GM18517 (cell line): ENCODE data around the gene IKZF5.

Experiments
- ATAC-seq: cut with Tn5 transposase; IDR thresholded peaks from one replicate; pipeline ENCODE4 v1.9.1; 2021; ENCODE audit warnings: mild to moderate bottlenecking, moderate library complexity; ENCODE audit not compliant: unreplicated experiment

IKZF5 gene

DNA sequence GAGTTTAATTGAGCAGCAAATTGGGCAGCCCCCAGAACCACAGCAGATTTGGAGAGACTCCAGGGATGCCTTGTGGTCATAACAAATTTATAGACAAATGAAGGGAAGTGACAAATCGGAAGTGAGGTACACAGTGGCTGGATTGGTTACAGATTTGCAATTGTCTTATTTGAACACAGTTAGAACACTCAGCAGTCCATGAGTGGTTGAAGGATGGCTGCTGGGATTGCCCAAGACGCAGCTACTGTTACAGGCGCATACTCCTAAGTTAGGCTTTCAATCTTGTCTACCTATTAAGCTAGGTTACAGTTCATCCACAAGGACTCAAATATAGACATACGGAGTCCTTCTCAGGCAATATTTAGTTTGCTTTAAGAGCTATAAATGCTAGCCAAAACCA is 7.6 kb upstream of the IKZF5 start:
- ATAC-seq, result no peak

GRCh38 chr10:123014772-123015171 is 6.2 kb upstream of the IKZF5 start:
- ATAC-seq, result no peak

DNA sequence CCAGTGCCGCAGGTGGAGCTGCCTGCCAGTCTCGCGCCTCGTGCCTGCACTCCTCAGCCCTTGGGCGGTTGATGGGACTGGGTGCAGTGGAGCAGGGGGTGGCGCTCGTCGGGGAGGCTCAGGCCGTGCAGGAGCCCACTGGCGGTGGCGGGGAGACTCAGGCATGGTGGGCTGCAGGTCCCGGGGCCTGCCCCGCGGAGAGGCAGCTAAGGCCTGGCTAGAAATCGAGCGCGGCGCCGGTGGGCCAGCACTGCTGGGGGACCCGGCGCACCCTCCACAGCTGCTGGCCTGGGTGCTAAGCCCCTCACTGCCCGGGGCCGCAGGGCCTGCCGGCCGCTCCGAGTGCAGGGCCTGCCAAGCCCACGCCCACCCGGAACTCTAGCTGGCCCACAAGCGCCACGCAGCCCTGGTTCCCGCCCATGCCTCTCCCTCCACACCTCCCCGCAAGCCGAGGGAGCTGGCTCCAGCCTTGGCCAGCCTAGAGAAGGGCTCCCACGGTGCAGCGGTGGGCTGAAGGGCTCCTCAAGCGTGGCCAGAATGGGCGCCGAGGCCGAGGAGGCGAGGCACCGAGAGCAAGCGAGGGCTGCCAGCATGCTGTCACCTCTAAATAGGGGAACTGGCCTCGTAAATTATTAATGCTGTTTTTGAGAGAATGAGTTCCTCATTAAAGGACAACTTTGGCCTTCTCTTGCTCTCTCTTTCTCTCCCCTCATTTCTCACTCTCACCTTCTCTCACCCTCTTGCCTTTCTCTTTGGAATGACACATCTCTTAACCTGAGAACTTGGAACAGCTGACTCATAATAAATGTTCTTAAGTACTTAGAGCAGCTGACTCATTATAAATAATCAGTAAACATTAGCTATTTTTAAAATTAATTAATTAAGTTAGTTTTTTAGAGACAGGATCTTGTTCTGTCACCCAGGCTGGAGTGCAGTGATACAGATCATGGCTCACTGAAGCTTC is 5.1 kb upstream of the IKZF5 start:
- no peak for ATAC-seq

- ATAC-seq, result no peak
Measured at GRCh38 chr10:123011987-123012386, 3.4 kb upstream of the IKZF5 start.

DNA sequence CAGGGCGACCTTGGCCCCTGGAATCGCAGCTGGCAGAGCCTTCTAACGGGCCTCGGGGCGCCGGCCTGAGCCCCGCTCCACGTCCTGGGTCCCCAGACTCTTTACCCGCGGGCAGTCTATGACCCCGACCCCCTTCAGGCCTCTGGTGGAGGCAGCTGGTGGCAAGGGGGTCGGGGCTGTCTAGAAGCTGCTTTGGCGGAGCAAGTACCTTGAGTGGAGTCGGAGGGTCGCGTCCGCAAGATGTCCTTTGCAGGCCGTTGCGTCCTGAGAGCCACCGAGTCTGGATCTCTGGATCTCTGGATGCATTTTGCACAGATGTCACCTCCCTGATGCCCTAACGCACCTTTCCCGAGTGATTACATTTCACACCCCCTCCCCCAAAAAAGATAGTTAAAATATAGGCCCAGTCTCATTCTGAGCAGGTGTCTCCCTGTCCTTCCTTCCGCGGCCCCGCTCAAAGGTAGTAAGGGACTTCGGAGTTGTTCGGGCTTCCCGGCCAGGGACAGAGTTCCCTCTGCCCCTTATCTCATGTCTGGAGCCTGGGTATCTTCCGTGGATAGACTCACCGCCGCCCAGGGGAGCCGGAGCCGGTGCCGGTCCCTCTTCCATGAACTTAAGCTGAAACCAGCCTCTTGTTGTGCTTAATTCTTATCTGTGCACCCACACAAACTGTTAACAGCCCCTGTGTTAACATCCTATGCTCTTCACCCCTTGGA is 668 bp upstream of the IKZF5 start:
- ATAC-seq, result peak; percentile 38

DNA sequence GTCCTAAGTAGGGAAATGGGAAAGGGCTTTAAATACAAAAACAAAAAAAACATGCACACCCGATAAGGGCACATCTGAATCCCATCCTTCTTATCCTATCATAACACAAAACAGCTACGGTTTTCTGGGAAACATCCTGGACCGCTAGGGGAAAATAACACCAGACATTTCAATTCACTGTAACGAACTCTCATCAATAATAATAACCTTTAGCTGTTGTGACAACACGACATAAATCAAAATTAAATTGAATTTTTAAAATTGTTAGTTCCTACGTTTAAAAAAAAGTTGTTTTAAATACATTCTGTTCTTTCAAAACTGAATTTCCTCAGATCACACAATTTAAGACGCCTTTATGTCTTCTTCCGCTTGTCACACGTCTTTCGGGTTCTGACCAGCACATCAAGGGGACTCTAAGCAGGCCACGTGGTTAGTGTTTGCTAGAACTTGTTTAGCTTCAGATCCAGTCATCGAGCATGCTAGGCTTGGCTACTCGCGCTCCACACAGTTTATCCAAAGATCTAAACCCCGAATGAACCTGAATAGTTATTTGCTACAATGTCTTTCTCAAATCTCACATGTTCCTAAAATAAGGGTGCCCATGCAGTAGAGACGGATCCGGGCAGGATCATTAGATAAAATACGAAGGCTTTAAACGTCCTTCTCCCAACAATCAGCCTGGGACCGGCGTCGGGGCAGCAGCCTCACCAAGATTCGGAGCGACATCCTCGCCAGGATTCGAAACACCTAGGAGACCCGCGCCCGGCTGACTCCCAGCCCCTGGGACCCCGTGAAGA is 839 bp downstream of the IKZF5 start:
- ATAC-seq, result peak; percentile 35

GRCh38 chr10:123004298-123004697 is 4.3 kb downstream of the IKZF5 start:
- no peak for ATAC-seq

- no peak for ATAC-seq
Measured at GRCh38 chr10:123001370-123001769, 7.2 kb downstream of the IKZF5 start.

DNA sequence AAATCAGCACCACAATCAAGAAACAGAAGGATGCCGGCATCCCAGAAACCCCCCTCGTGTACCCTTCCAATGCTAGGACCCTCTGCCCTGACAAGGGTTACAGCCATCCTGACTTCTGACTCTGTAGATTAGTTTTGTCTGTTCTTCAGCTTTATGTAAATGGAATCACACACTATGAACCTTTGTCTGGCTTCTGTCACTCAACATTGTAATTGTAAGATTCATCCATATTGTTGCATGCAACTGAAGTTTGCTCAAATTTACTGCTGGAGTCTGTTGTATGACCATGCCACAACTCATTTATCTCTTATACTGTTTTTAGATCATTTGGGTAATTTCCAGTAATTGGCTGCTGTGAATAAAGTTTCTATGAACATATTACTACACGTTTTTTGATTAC is 8.4 kb downstream of the IKZF5 start:
- no peak for ATAC-seq

DNA sequence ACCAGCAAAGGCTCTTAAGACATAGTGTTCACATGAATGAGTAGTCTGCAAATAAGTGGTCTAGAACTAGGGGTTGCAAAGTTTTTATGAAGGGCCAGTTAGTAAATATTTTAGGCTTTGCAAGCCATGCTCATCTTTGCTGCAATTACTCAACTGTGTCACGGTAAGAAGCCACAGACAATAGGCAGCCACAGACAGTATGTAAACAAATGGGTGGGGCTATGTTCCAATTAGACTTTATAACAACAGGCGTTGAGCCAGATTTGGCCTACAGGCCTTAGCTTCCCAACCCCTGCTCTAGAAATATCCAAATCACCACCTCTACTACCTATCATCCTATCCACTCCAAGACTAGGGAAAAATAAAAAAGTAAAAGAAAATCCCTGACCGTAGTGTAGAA is 9.2 kb downstream of the IKZF5 start:
- no peak for ATAC-seq

DNA sequence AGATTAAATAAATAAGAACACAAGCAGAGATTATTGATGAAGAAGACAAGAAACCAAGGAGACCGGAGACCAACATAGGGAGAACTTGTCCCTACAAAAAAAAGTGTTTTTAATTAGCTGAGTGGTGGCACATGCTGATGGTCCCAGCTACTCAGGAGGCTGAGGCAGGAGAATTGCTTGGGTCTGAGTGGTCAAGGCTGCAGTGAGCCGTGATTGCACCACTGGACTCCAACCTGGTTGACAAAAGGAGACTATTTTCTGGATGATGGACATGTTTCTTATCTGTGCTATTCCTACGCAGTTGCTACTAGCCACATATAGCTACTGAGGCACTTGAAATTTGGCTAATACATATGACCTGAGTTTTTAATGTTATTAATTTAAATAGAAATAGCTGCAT is 9.7 kb downstream of the IKZF5 start:
- ATAC-seq, result no peak

- ATAC-seq, result no peak
Measured at GRCh38 chr10:122998360-122998917, 10.2 kb downstream of the IKZF5 start.

GRCh38 chr10:122997864-122998263 is 10.7 kb downstream of the IKZF5 start:
- no peak for ATAC-seq

- no peak for ATAC-seq
Measured at GRCh38 chr10:122995936-122996335, 12.7 kb downstream of the IKZF5 start.

GRCh38 chr10:122993797-122994336 is 14.7 kb downstream of the IKZF5 start:
- ATAC-seq, result no peak

DNA sequence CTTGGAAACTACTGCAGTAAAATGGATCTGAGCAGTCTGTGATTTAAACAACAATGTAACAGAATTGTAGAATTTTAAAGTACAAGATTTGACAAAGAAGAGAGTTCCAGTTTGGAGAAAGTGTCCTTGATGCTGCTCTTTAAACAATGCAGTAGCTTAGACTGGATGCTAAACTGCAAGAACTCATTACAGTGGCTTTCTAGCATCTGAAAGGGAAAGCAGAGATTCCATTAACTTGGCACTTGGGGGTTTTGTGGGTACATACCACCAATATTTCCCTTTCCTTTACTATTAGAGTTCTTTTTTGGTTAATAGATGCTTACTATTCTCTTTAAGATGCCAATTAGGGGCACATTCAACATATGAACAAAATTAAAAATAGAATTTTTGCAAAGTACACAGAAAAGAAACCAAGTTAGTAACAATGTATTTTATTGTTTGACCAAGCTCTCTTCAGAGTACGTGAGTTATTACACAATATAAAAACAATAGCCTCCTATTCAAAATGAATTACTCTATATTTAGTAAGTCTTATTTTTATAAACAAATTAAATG is 16.5 kb downstream of the IKZF5 start:
- no peak for ATAC-seq

- no peak for ATAC-seq
Measured at GRCh38 chr10:122990278-122990677, 18.3 kb downstream of the IKZF5 start.

GRCh38 chr10:122988501-122988900 is 20.1 kb downstream of the IKZF5 start:
- no peak for ATAC-seq

DNA sequence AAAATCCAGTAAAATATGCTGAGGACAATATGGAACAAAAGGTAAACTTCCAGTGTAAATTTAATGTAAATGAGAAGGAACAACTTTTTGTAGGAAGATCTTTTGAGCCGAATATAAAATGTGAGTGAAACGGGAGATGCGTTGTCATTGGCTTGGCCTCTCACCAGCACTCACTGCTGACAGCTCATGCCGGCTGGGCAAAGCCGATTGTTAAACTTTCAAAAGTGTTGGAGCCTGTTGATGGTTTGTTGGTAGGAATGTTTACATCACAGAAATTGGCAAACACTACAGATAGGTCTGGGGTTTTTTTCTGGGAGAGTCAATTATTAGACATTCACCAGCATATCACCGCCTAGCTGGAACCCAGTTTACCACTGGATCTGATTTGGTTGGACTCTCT is 22.3 kb downstream of the IKZF5 start:
- ATAC-seq, result no peak

DNA sequence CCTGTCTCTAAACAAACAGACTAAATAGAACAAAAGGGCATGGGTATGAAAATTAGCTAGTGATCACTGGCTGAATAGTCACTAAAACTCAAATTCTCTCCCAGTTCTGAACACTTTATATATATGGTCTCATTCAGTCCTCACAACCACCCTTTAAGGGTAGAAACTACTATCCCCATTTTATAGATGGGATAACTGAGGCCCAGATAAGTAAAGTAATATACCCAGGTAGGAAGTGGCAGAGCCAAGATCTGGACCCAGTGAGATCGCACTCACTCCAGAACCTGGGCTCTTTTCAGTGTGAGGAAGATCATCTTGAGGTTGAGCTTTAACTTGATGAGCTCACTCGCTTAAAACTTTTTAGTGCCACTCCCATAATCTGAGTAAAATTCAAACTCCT is 23.9 kb downstream of the IKZF5 start:
- ATAC-seq, result no peak
